GM19351 (cell line): Measurements from ENCODE around the gene RAP2A.

Source experiments
- ATAC-seq: cut with Tn5 transposase; IDR thresholded peaks from one replicate; pipeline ENCODE4 v1.9.1; 2021; ENCODE audit warnings: mild to moderate bottlenecking, moderate library complexity; ENCODE audit not compliant: unreplicated experiment

The RAP2A gene

GRCh38 chr13:97422118-97423054 is 11.6 kb upstream of the RAP2A start:
- ATAC-seq, result no peak

GRCh38 chr13:97423300-97424045 is 10.5 kb upstream of the RAP2A start:
- ATAC-seq, result no peak

- no peak for ATAC-seq
Observed at GRCh38 chr13:97425590-97425989, 8.4 kb upstream of the RAP2A start.

GRCh38 chr13:97426695-97427094 is 7.3 kb upstream of the RAP2A start:
- ATAC-seq, result no peak

GRCh38 chr13:97429681-97430081 is 4.3 kb upstream of the RAP2A start:
- no peak for ATAC-seq

GRCh38 chr13:97430296-97430695 is 3.7 kb upstream of the RAP2A start:
- ATAC-seq, result no peak

GRCh38 chr13:97431171-97431764 is 2.7 kb upstream of the RAP2A start:
- no peak for ATAC-seq

- ATAC-seq, result no peak
Observed at GRCh38 chr13:97432232-97432916, 1.6 kb upstream of the RAP2A start.

- peak; percentile 70 for ATAC-seq
Observed at GRCh38 chr13:97432917-97433726, 847 bp upstream of the RAP2A start.

- peak; percentile 2 for ATAC-seq
Observed at GRCh38 chr13:97434397-97435201, 630 bp downstream of the RAP2A start.

- no peak for ATAC-seq
Observed at GRCh38 chr13:97435323-97435722, 1.4 kb downstream of the RAP2A start.

GRCh38 chr13:97435794-97436193 is 1.8 kb downstream of the RAP2A start:
- no peak for ATAC-seq

- ATAC-seq, result no peak
Observed at GRCh38 chr13:97436845-97437244, 2.9 kb downstream of the RAP2A start.

GRCh38 chr13:97437729-97438128 is 3.8 kb downstream of the RAP2A start:
- no peak for ATAC-seq

GRCh38 chr13:97438856-97439595 is 5.1 kb downstream of the RAP2A start:
- ATAC-seq, result no peak

GRCh38 chr13:97440598-97441170 is 6.7 kb downstream of the RAP2A start:
- ATAC-seq, result no peak

GRCh38 chr13:97441368-97441767 is 7.4 kb downstream of the RAP2A start:
- ATAC-seq, result peak; percentile 53

GRCh38 chr13:97445522-97446187 is 11.7 kb downstream of the RAP2A start:
- no peak for ATAC-seq
